Type B pancreatic cell (in vitro differentiated cells): Measurements from ENCODE around the gene PLD5. TPM values are rescaled to one million over a fixed set of nuclear protein-coding genes. Genes with fewer than 3 reads are reported as not detected.

Source experiments
- DNase-seq: peaks from one replicate; pipeline ENCODE4 v3.0.0; 2021; ENCODE audit warnings: mixed read lengths; ENCODE audit not compliant: unreplicated experiment; ENCODE audit errors: extremely low spot score
- H3K27ac Mint-ChIP-seq: 2 replicates; pipeline ENCODE4 v1.8.0; 2021; ENCODE audit warnings: mild to moderate bottlenecking, mixed read lengths
- H3K27me3 Mint-ChIP-seq: 2 replicates; pipeline ENCODE4 v1.8.0; 2021; ENCODE audit warnings: mixed read lengths
- H3K36me3 Mint-ChIP-seq: 2 replicates; pipeline ENCODE4 v1.8.0; 2021; ENCODE audit warnings: mixed read lengths
- H3K4me1 Mint-ChIP-seq: one replicate; pipeline ENCODE4 v1.8.0; 2021; ENCODE audit warnings: mixed read lengths; ENCODE audit not compliant: unreplicated experiment
- H3K4me3 Mint-ChIP-seq: 2 replicates; pipeline ENCODE4 v1.8.0; 2021; ENCODE audit warnings: mild to moderate bottlenecking, mixed read lengths
- H3K9me3 Mint-ChIP-seq: 2 replicates; pipeline ENCODE4 v1.8.0; 2021; ENCODE audit warnings: mixed read lengths
- CTCF ChIP-seq: fragments of 200-600 bp; sonication (generic); conservative IDR thresholded peaks from 2 replicates; pipeline ENCODE4 v1.5.0; 2021; ENCODE audit warnings: antibody characterized with exemption, mild to moderate bottlenecking
- total RNA-seq: library from RNA; stranded (reverse); gene quantifications from 2 replicates; pipeline ENCODE4 v1.2.1, GENCODE V29; 2021; ENCODE audit warnings: low replicate concordance

Gene PLD5
- total RNA-seq, 1 donor from 2014 or later: 2.6 TPM

GRCh38 chr1:242556276-242556675 lies 31.8 kb upstream of the PLD5 start:
- no peak overlapping the region for H3K27ac Mint-ChIP-seq
- peaks cover 3% of the 10 kb centered on the region for H3K27me3 Mint-ChIP-seq
- DNase-seq: no peak
- H3K36me3 Mint-ChIP-seq: no peaks in the 10 kb centered on the region
- no peak overlapping the region for H3K4me3 Mint-ChIP-seq
- no peak for TF ChIP-seq CTCF
- no peaks in the 10 kb centered on the region for H3K9me3 Mint-ChIP-seq
- H3K4me1 Mint-ChIP-seq: no peaks in the 10 kb centered on the region

- no peak for TF ChIP-seq CTCF
- DNase-seq: no peak
- no peaks in the 10 kb centered on the region for H3K36me3 Mint-ChIP-seq
Observed at GRCh38 chr1:242554577-242554976, 30.1 kb upstream of the PLD5 start.

GRCh38 chr1:242546849-242547729 lies 22.6 kb upstream of the PLD5 start:
- TF ChIP-seq CTCF: no peak
- H3K4me3 Mint-ChIP-seq: no peak overlapping the region
- no peaks in the 10 kb centered on the region for H3K36me3 Mint-ChIP-seq
- no peaks in the 10 kb centered on the region for H3K9me3 Mint-ChIP-seq
- H3K27ac Mint-ChIP-seq: no peak overlapping the region
- no peak for DNase-seq
- H3K4me1 Mint-ChIP-seq: no peaks in the 10 kb centered on the region
- H3K27me3 Mint-ChIP-seq: peaks cover 6% of the 10 kb centered on the region

More at GRCh38 chr1:242554577-242554976, 30.1 kb upstream of the PLD5 start:
- Mint-ChIP-seq H3K4me1 (no peaks in the 10 kb centered on the region), H3K27me3 (no peaks in the 10 kb centered on the region), H3K9me3 (no peaks in the 10 kb centered on the region), H3K4me3 (no peak overlapping the region), H3K27ac (no peak overlapping the region)

- no peaks in the 10 kb centered on the region for H3K9me3 Mint-ChIP-seq
- no peaks in the 10 kb centered on the region for H3K36me3 Mint-ChIP-seq
- no peak for TF ChIP-seq CTCF
- no peak overlapping the region for H3K4me3 Mint-ChIP-seq
- no peaks in the 10 kb centered on the region for H3K4me1 Mint-ChIP-seq
- DNase-seq: no peak
- no peak overlapping the region for H3K27ac Mint-ChIP-seq
- H3K27me3 Mint-ChIP-seq: peaks cover 7% of the 10 kb centered on the region
Observed at GRCh38 chr1:242546441-242546840, 21.9 kb upstream of the PLD5 start.

- no peak overlapping the region for H3K4me3 Mint-ChIP-seq
- H3K9me3 Mint-ChIP-seq: no peaks in the 10 kb centered on the region
- H3K27me3 Mint-ChIP-seq: peaks cover 13% of the 10 kb centered on the region
- no peak overlapping the region for H3K27ac Mint-ChIP-seq
- H3K4me1 Mint-ChIP-seq: no peaks in the 10 kb centered on the region
- H3K36me3 Mint-ChIP-seq: no peaks in the 10 kb centered on the region
- TF ChIP-seq CTCF: no peak
- DNase-seq: no peak
Observed at GRCh38 chr1:242544071-242544470, 19.6 kb upstream of the PLD5 start.
